HepG2 (cell line): ENCODE data around the gene KIF7. TPM values are rescaled to one million over a fixed set of nuclear protein-coding genes. Genes with fewer than 3 reads are reported as not detected.
"Not testable (repeated sequence)": the region's sequence is repeated elsewhere in the genome, so short reads cannot be mapped to it uniquely, and the experiment has no call there.

Experiments used
- ATAC-seq: fragments of 200-7000 bp; cut with Tn5 transposase; 3 replicates; pipeline ENCODE4 v1.9.1; 2020; ENCODE audit warnings: mild to moderate bottlenecking, moderate library complexity
- BruUV-seq: library from RNA; stranded (reverse); fragments of 400-500 nt; replicated peaks from 2 replicates; lab custom pipeline; 2021; lab: Mats Ljungman, UMichigan
- CTCF ChIA-PET: fragments of 300-600 bp; formaldehyde crosslinking; extraction: SDS; loops from one replicate; lab custom pipeline; 2021; ENCODE audit warnings: low total read pairs, inconsistent platforms, low intra/inter-chr PET ratio; lab: Yijun Ruan, JAX
- POLR2A ChIA-PET: fragments of 350-600 bp; sonication (Branson Sonifier 250); formaldehyde crosslinking; loops from one replicate; lab custom pipeline; 2020; ENCODE audit warnings: antibody characterized with exemption, inconsistent platforms; lab: Yijun Ruan, JAX
- DNase-seq: peaks from one replicate; pipeline ENCODE4 v3.0.0-alpha.2; 2015; ENCODE audit warnings: low spot score
- FAIRE-seq: peaks from 3 replicates; lab custom pipeline; 2011; peaks lifted over from hg19 to GRCh38; lab: Jason Lieb, UNC
- H2AFZ ChIP-seq: one replicate; pipeline ENCODE4 v1.6.1; 2011; ENCODE audit warnings: low read length, inconsistent platforms
- H3K27ac ChIP-seq: fragments of 300-600 bp; 3 replicates; pipeline ENCODE4 v1.8.0; 2011; ENCODE audit warnings: mixed run types, mild to moderate bottlenecking, mixed read lengths, low read length, inconsistent platforms; ENCODE audit not compliant: insufficient read depth; ENCODE audit errors: extremely low read length
- H3K27me3 ChIP-seq, 2 experiments: fragments of 200-600 bp in 1 of 2; 2 replicates in 1 of 2; 3 replicates in 1 of 2; pipeline versions ENCODE4 v1.6.0 to v1.8.0; 2011; ENCODE audit warnings: low read length in 2 of 2, mild to moderate bottlenecking in 2 of 2, moderate library complexity in 2 of 2, inconsistent platforms in 1 of 2; ENCODE audit not compliant: insufficient read depth in 2 of 2, control insufficient read depth in 1 of 2
- H3K36me3 ChIP-seq, 2 experiments: fragments of 200-600 bp in 1 of 2; replicated peaks in 1 of 2; 2 replicates in 1 of 2; 3 replicates in 1 of 2; pipeline versions ENCODE4 v1.5.1 to v1.8.0; 2011; ENCODE audit warnings: low read length in 2 of 2, inconsistent platforms in 1 of 2; ENCODE audit not compliant: insufficient read depth in 2 of 2, control insufficient read depth in 1 of 2
- H3K4me1 ChIP-seq: 2 replicates; pipeline ENCODE4 v1.5.1; 2012; ENCODE audit warnings: low read length, inconsistent platforms; ENCODE audit not compliant: insufficient read depth
- H3K4me2 ChIP-seq: 2 replicates; pipeline ENCODE4 v1.6.0; 2011; ENCODE audit warnings: low read depth, low read length, inconsistent platforms
- H3K4me3 ChIP-seq, 3 experiments: fragments of 200-600 bp in 1 of 3; sonication (generic), shearing (Covaris generic) in 1 of 3; replicated peaks in 1 of 3; 2 replicates each; pipeline ENCODE4 v1.5.1; 2011 to 2016; ENCODE audit warnings: low read length in 3 of 3, inconsistent platforms in 2 of 3, low read depth in 2 of 3, mild to moderate bottlenecking in 2 of 3, control low read depth in 1 of 3, mixed read lengths in 1 of 3; ENCODE audit not compliant: insufficient read depth in 1 of 3
- H3K79me2 ChIP-seq: one replicate; pipeline ENCODE4 v1.6.1; 2011; ENCODE audit warnings: low read length, inconsistent platforms; ENCODE audit not compliant: insufficient read depth
- H3K9ac ChIP-seq: 2 replicates; pipeline ENCODE4 v1.6.0; 2011; ENCODE audit warnings: mild to moderate bottlenecking, low read depth, low read length, inconsistent platforms; ENCODE audit not compliant: insufficient read depth
- H3K9me3 ChIP-seq: 2 replicates; pipeline ENCODE4 v1.5.1; 2012; ENCODE audit warnings: mild to moderate bottlenecking, low read length
- H4K20me1 ChIP-seq: 2 replicates; pipeline ENCODE4 v1.6.0; 2011; ENCODE audit warnings: inconsistent platforms, mild to moderate bottlenecking, low read length, moderate library complexity; ENCODE audit not compliant: insufficient read depth
- AHR ChIP-seq: IDR thresholded peaks from 2 replicates; pipeline ENCODE4 v1.6.1; 2018; ENCODE audit warnings: missing genetic modification reagents, missing compliant biosample characterization
- ARNT ChIP-seq: fragments of 450-650 bp; IDR thresholded peaks from 2 replicates; pipeline ENCODE4 v1.6.1; 2017
- ZNF121 ChIP-seq: sonication (generic); formaldehyde crosslinking; IDR thresholded peaks from 2 replicates; pipeline ENCODE4 v1.5.0; 2020; ENCODE audit warnings: mild to moderate bottlenecking, missing genetic modification reagents
- WGBS: methylation state at CpG from one replicate; pipeline ENCODE4 v1.1.6; 2017; ENCODE audit warnings: low lambda C conversion rate; 5-methylcytosine and 5-hydroxymethylcytosine counted together
- in situ Hi-C: cut with HindIII; loops from 2 replicates; pipeline ENCODE4 v1.10.0; 2017; ENCODE audit warnings: low pct_unique_long_range_greater_than_20kb; ENCODE audit not compliant: extremely low pct_ligation_motif_present
- intact Hi-C: fragments of 100-400 bp; cut with micrococcal nuclease; formaldehyde crosslinking; loops from one replicate; pipeline ENCODE4 v1.10.0; 2022; ENCODE audit not compliant: unreplicated experiment
- polyA plus RNA-seq, 8 experiments: library from polyadenylated mRNA; depleted of rRNA in 3 of 8; stranded (reverse) in 7 of 8; unstranded in 1 of 8; fragments of >200 nt; fragmentation: Illumina TruSeq in 4 of 8; extraction: Trizol in 4 of 8; gene quantifications; 2 replicates each; pipeline versions ENCODE4 v1.2.1 to v1.2.3, GENCODE V29; 2011 to 2016; ENCODE audit warnings: low read depth in 4 of 8, missing spikeins in 1 of 8, mixed read lengths in 1 of 8; ENCODE audit not compliant: insufficient read depth in 1 of 8
- total RNA-seq, 5 experiments: library from RNA; depleted of rRNA; stranded (reverse); fragments of >200 nt; fragmentation: Illumina TruSeq; extraction: Trizol; gene quantifications; 2 replicates each; pipeline ENCODE4 v1.2.3, GENCODE V29; 2016; ENCODE audit warnings: low read depth in 1 of 5

KIF7 gene
- total and polyA plus RNA-seq, 2 of the 13 experiments (the other 11 are each of a cell fraction or from before 2014, with no cell fraction given) = 1.5 to 6.2 TPM

- H3K27ac ChIP-seq = no peak overlapping the region
- FAIRE-seq = no peak
- peaks cover 2% of the 10 kb centered on the region; the same call in 1 of the 2 replicates for H3K4me1 ChIP-seq
- ChIA-PET POLR2A (no interaction called here), CTCF (no interaction called here)
- H3K9ac ChIP-seq = no peak overlapping the region
- no peak overlapping the region for H3K4me2 ChIP-seq
- no peak for TF ChIP-seq AHR
- TF ChIP-seq ARNT = no peak
- no peaks in the 10 kb centered on the region for H4K20me1 ChIP-seq
- in situ Hi-C loops = no loop called here
- no TSS peak for BruUV-seq
- no peaks in the 10 kb centered on the region for H3K27me3 ChIP-seq
- peaks cover 21 to 82% of the 10 kb centered on the region in 2 experiments for H3K36me3 ChIP-seq
- H3K79me2 ChIP-seq = peaks cover 13% of the 10 kb centered on the region
- no peak for ATAC-seq
- H2AFZ ChIP-seq = no peak overlapping the region
- WGBS = 95% methylated on average over 2 of the region's 2 CpGs
- no peaks in the 10 kb centered on the region for H3K9me3 ChIP-seq
- intact Hi-C loops = no loop called here
- H3K4me3 ChIP-seq = no peak overlapping the region
- no peak for DNase-seq
Measured at GRCh38 chr15:89586651-89587050, 68.6 kb downstream of the KIF7 start.

GRCh38 chr15:89580747-89581146 is 74.5 kb downstream of the KIF7 start:
- CTCF ChIA-PET, H4K20me1 ChIP-seq, H3K9me3 ChIP-seq, ATAC-seq, POLR2A ChIA-PET, intact Hi-C loops, H3K27ac ChIP-seq, H3K4me3 ChIP-seq, in situ Hi-C loops, BruUV-seq, FAIRE-seq, H3K9ac ChIP-seq, DNase-seq, H2AFZ ChIP-seq, H3K27me3 ChIP-seq, H3K4me2 ChIP-seq: not testable (repeated sequence)
- Histone ChIP-seq H3K79me2 (peaks cover 69% of the 10 kb centered on the region), H3K36me3 (peaks cover 12 to 45% of the 10 kb centered on the region in 2 experiments), H3K4me1 (peaks cover 51% of the 10 kb centered on the region)
- TF ChIP-seq ZNF121 (CRISPR knock-in tag) = peak; percentile 70; the same call in 1 of the 2 replicates
- WGBS = 93% methylated on average over 2 of the region's 2 CpGs
